Measurements from ENCODE around the gene SP6. TPM values are rescaled to one million over a fixed set of nuclear protein-coding genes. Genes with fewer than 3 reads are reported as not detected.

Gene SP6
- total RNA-seq, 1 experiment from 2014 or later, result 3.3 TPM

- H3K9me3 Mint-ChIP-seq, result no peaks in the 10 kb centered on the region
- H3K27me3 Mint-ChIP-seq (ENCODE audit: low read depth), result no peaks in the 10 kb centered on the region
- no peak overlapping the region for H3K4me3 Mint-ChIP-seq
- ChIA-PET POLR2A (no interaction called here), CTCF (no interaction called here)
- TF ChIP-seq MXD4 (CRISPR knock-in tag; IDR thresholded peaks at IDR 0.05; ENCODE audit: borderline replicate concordance) (no peak), ZNF263 (CRISPR knock-in tag; IDR thresholded peaks at IDR 0.05; ENCODE audit: low read depth) (no peak), NR2C2 (CRISPR knock-in tag; IDR thresholded peaks at IDR 0.05) (no peak), ZNF281 (CRISPR knock-in tag; IDR thresholded peaks at IDR 0.05) (no peak), FOXJ3 (CRISPR knock-in tag; IDR thresholded peaks at IDR 0.05; ENCODE audit: borderline replicate concordance) (no peak), ZBTB43 (CRISPR knock-in tag; IDR thresholded peaks at IDR 0.05) (no peak), E2F4 (CRISPR knock-in tag; IDR thresholded peaks at IDR 0.05; ENCODE audit: borderline replicate concordance, low read depth) (no peak), MAX (CRISPR knock-in tag; IDR thresholded peaks at IDR 0.05) (no peak), ERG (CRISPR knock-in tag; IDR thresholded peaks at IDR 0.05) (no peak), NFATC4 (CRISPR knock-in tag; IDR thresholded peaks at IDR 0.05) (no peak), SOX15 (CRISPR knock-in tag; IDR thresholded peaks at IDR 0.05) (no peak), ZNF512 (CRISPR knock-in tag; IDR thresholded peaks at IDR 0.05; ENCODE audit: borderline replicate concordance) (no peak), ATF1 (CRISPR knock-in tag; IDR thresholded peaks at IDR 0.05) (no peak)
- ATAC-seq, result no peak
- H3K27ac Mint-ChIP-seq, result no peak overlapping the region
- DNase-seq (ENCODE audit: low spot score), result no peak
- H3K4me1 Mint-ChIP-seq, result peaks cover 20% of the 10 kb centered on the region
- no peaks in the 10 kb centered on the region; the same call in 1 of the 2 replicates for H3K36me3 Mint-ChIP-seq
These were observed 32.8 kb downstream of the SP6 start for GRCh38 chr17:47818002-47818695.

GRCh38 chr17:47816947-47817346 is 34.0 kb downstream of the SP6 start:
- Mint-ChIP-seq H3K27ac (no peak overlapping the region), H3K4me3 (no peak overlapping the region), H3K9me3 (no peaks in the 10 kb centered on the region), H3K27me3 (ENCODE audit: low read depth) (no peaks in the 10 kb centered on the region), H3K36me3 (no peaks in the 10 kb centered on the region; the same call in 1 of the 2 replicates), H3K4me1 (peaks cover 12% of the 10 kb centered on the region)
- no peak for TF ChIP-seq ZNF219 (CRISPR knock-in tag; IDR thresholded peaks at IDR 0.05; ENCODE audit: borderline replicate concordance)
- DNase-seq (ENCODE audit: low spot score), result no peak
- CTCF ChIA-PET, result no interaction called here
- POLR2A ChIA-PET, result no interaction called here
- no peak for ATAC-seq

Measured in WTC11 (cell line).